ENCODE data around the gene PPP2CA.

GRCh38 chr5:134228624-134229023 lies 2.8 kb upstream of the PPP2CA start:
- TF ChIP-seq, protein P1, sequence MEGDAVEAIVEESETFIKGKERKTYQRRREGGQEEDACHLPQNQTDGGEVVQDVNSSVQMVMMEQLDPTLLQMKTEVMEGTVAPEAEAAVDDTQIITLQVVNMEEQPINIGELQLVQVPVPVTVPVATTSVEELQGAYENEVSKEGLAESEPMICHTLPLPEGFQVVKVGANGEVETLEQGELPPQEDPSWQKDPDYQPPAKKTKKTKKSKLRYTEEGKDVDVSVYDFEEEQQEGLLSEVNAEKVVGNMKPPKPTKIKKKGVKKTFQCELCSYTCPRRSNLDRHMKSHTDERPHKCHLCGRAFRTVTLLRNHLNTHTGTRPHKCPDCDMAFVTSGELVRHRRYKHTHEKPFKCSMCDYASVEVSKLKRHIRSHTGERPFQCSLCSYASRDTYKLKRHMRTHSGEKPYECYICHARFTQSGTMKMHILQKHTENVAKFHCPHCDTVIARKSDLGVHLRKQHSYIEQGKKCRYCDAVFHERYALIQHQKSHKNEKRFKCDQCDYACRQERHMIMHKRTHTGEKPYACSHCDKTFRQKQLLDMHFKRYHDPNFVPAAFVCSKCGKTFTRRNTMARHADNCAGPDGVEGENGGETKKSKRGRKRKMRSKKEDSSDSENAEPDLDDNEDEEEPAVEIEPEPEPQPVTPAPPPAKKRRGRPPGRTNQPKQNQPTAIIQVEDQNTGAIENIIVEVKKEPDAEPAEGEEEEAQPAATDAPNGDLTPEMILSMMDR (IDR thresholded peaks at IDR 0.05) = no peak
- no peak for TF ChIP-seq POLR2AphosphoS5 (IDR thresholded peaks at IDR 0.05; ENCODE audit: low read depth, low read length)
- TF ChIP-seq, protein P2, sequence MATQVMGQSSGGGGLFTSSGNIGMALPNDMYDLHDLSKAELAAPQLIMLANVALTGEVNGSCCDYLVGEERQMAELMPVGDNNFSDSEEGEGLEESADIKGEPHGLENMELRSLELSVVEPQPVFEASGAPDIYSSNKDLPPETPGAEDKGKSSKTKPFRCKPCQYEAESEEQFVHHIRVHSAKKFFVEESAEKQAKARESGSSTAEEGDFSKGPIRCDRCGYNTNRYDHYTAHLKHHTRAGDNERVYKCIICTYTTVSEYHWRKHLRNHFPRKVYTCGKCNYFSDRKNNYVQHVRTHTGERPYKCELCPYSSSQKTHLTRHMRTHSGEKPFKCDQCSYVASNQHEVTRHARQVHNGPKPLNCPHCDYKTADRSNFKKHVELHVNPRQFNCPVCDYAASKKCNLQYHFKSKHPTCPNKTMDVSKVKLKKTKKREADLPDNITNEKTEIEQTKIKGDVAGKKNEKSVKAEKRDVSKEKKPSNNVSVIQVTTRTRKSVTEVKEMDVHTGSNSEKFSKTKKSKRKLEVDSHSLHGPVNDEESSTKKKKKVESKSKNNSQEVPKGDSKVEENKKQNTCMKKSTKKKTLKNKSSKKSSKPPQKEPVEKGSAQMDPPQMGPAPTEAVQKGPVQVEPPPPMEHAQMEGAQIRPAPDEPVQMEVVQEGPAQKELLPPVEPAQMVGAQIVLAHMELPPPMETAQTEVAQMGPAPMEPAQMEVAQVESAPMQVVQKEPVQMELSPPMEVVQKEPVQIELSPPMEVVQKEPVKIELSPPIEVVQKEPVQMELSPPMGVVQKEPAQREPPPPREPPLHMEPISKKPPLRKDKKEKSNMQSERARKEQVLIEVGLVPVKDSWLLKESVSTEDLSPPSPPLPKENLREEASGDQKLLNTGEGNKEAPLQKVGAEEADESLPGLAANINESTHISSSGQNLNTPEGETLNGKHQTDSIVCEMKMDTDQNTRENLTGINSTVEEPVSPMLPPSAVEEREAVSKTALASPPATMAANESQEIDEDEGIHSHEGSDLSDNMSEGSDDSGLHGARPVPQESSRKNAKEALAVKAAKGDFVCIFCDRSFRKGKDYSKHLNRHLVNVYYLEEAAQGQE (IDR thresholded peaks at IDR 0.05; ENCODE audit: insufficient read depth in 1 of 2, low read depth in 2 of 2, low read length in 1 of 2) = no peak
